ENCODE measurements around the gene TMEM116.

- TF ChIP-seq CTCF (IDR thresholded peaks at IDR 0.05; ENCODE audit: low read length) (no peak), EZH2 (IDR thresholded peaks at IDR 0.05; ENCODE audit: borderline replicate concordance, low read length) (no peak)
Observed at GRCh38 chr12:111927346-111927745, 85.6 kb downstream of the TMEM116 start.
